ENCODE data around the gene CTSC.

DNA sequence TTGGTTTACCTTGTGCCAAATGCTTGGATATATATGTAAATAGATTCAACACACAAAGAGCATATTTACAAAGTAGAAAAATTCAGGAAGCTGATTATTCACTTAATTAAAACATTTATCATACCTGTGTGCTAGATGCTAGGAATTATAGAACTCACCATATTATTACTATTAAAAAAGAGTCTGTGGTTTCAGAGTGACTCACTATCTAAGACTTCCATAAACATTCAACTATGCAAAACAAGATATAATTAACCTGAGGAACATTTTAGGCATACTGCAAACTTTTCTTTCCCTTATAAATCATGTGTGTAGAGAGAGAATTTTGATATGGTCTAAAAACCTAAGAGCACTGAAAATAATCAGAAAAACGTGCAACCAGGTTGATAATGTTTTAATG lies 27.3 kb downstream of the CTSC start:
- TF ChIP-seq, protein P1, sequence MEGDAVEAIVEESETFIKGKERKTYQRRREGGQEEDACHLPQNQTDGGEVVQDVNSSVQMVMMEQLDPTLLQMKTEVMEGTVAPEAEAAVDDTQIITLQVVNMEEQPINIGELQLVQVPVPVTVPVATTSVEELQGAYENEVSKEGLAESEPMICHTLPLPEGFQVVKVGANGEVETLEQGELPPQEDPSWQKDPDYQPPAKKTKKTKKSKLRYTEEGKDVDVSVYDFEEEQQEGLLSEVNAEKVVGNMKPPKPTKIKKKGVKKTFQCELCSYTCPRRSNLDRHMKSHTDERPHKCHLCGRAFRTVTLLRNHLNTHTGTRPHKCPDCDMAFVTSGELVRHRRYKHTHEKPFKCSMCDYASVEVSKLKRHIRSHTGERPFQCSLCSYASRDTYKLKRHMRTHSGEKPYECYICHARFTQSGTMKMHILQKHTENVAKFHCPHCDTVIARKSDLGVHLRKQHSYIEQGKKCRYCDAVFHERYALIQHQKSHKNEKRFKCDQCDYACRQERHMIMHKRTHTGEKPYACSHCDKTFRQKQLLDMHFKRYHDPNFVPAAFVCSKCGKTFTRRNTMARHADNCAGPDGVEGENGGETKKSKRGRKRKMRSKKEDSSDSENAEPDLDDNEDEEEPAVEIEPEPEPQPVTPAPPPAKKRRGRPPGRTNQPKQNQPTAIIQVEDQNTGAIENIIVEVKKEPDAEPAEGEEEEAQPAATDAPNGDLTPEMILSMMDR (IDR thresholded peaks at IDR 0.05 in 8 of 11, conservative IDR thresholded peaks at IDR 0.05 in 3 of 11) = no peak
- TF ChIP-seq POLR2A (IDR thresholded peaks at IDR 0.05) = no peak
- TF ChIP-seq POLR2AphosphoS5 (IDR thresholded peaks at IDR 0.05) = no peak

Data from spleen (tissue), 7 donors.